Endothelial cell (in vitro differentiated cells): ENCODE measurements around the gene MARS1. TPM values are rescaled to one million over a fixed set of nuclear protein-coding genes. Genes with fewer than 3 reads are reported as not detected.

Source experiments
- DNase-seq: peaks from one replicate; pipeline ENCODE4 v3.0.0; 2021; ENCODE audit warnings: low spot score
- H3K27ac Mint-ChIP-seq: one replicate; pipeline ENCODE4 v1.8.0; 2021; ENCODE audit warnings: mixed read lengths, inconsistent platforms; ENCODE audit not compliant: unreplicated experiment
- H3K27me3 Mint-ChIP-seq: one replicate; pipeline ENCODE4 v1.8.0; 2021; ENCODE audit warnings: mild to moderate bottlenecking, moderate library complexity, mixed read lengths, inconsistent platforms; ENCODE audit not compliant: unreplicated experiment
- H3K36me3 Mint-ChIP-seq: one replicate; pipeline ENCODE4 v1.8.0; 2021; ENCODE audit warnings: mild to moderate bottlenecking, low read depth, mixed read lengths, inconsistent platforms; ENCODE audit not compliant: unreplicated experiment
- H3K4me1 Mint-ChIP-seq: one replicate; pipeline ENCODE4 v1.8.0; 2021; ENCODE audit warnings: mild to moderate bottlenecking, mixed read lengths, inconsistent platforms; ENCODE audit not compliant: unreplicated experiment
- H3K4me3 Mint-ChIP-seq: one replicate; pipeline ENCODE4 v1.8.0; 2021; ENCODE audit warnings: mild to moderate bottlenecking, mixed read lengths, inconsistent platforms; ENCODE audit not compliant: unreplicated experiment
- H3K9me3 Mint-ChIP-seq: one replicate; pipeline ENCODE4 v1.8.0; 2021; ENCODE audit warnings: mixed read lengths, inconsistent platforms; ENCODE audit not compliant: unreplicated experiment
- CTCF ChIP-seq: fragments of 200-600 bp; sonication (generic); IDR thresholded peaks from one replicate; pipeline ENCODE4 v1.5.0; 2021; ENCODE audit warnings: antibody characterized with exemption; ENCODE audit not compliant: unreplicated experiment
- total RNA-seq: library from RNA; stranded (reverse); fragmentation: NEBNext Ultra II Directional; extraction: Animal tissue kit (Norgen Biotek cat#: 25700); gene quantifications from one replicate; pipeline ENCODE4 v1.2.1, GENCODE V29; 2021; ENCODE audit not compliant: unreplicated experiment

The MARS1 gene
- total RNA-seq, 1 donor from 2014 or later: 183 TPM

- no peak overlapping the region for H3K27ac Mint-ChIP-seq
- no peak for DNase-seq
- no peak overlapping the region for H3K4me3 Mint-ChIP-seq
- peaks cover 2% of the 10 kb centered on the region for H3K27me3 Mint-ChIP-seq
- peaks cover 4% of the 10 kb centered on the region for H3K4me1 Mint-ChIP-seq
- H3K36me3 Mint-ChIP-seq: no peaks in the 10 kb centered on the region
- no peak for TF ChIP-seq CTCF
- no peaks in the 10 kb centered on the region for H3K9me3 Mint-ChIP-seq
Observed at GRCh38 chr12:57444744-57445143, 43.1 kb upstream of the MARS1 start.

- Mint-ChIP-seq H3K27ac (no peak overlapping the region), H3K27me3 (peaks cover 2% of the 10 kb centered on the region), H3K4me3 (no peak overlapping the region), H3K4me1 (no peaks in the 10 kb centered on the region), H3K9me3 (no peaks in the 10 kb centered on the region), H3K36me3 (peaks cover 7% of the 10 kb centered on the region)
- no peak for DNase-seq
- TF ChIP-seq CTCF: no peak
Observed at GRCh38 chr12:57446292-57446960, 41.4 kb upstream of the MARS1 start.

GRCh38 chr12:57448669-57449068 lies 39.2 kb upstream of the MARS1 start:
- no peak overlapping the region for H3K27ac Mint-ChIP-seq
- H3K4me1 Mint-ChIP-seq: no peaks in the 10 kb centered on the region
- H3K27me3 Mint-ChIP-seq: peaks cover 3% of the 10 kb centered on the region
- no peak for TF ChIP-seq CTCF
- H3K4me3 Mint-ChIP-seq: no peak overlapping the region
- no peaks in the 10 kb centered on the region for H3K9me3 Mint-ChIP-seq
- DNase-seq: no peak
- H3K36me3 Mint-ChIP-seq: peaks cover 7% of the 10 kb centered on the region

GRCh38 chr12:57449375-57449774 lies 38.5 kb upstream of the MARS1 start:
- Mint-ChIP-seq H3K9me3 (no peaks in the 10 kb centered on the region), H3K27me3 (peaks cover 3% of the 10 kb centered on the region), H3K27ac (no peak overlapping the region), H3K4me1 (no peaks in the 10 kb centered on the region), H3K4me3 (no peak overlapping the region), H3K36me3 (peaks cover 7% of the 10 kb centered on the region)
- DNase-seq: no peak
- no peak for TF ChIP-seq CTCF

GRCh38 chr12:57450057-57450456 lies 37.8 kb upstream of the MARS1 start:
- H3K36me3 Mint-ChIP-seq: peaks cover 7% of the 10 kb centered on the region
- H3K27ac Mint-ChIP-seq: no peak overlapping the region
- no peak for DNase-seq
- no peak for TF ChIP-seq CTCF
- H3K4me3 Mint-ChIP-seq: no peak overlapping the region
- no peaks in the 10 kb centered on the region for H3K4me1 Mint-ChIP-seq
- no peaks in the 10 kb centered on the region for H3K9me3 Mint-ChIP-seq
- peaks cover 3% of the 10 kb centered on the region for H3K27me3 Mint-ChIP-seq
